ENCODE measurements around the gene ARHGEF17. TPM values are rescaled to one million over a fixed set of nuclear protein-coding genes. Genes with fewer than 3 reads are reported as not detected.

The ARHGEF17 gene
- polyA plus RNA-seq, 1 donor (not counting 4 experiments of a cell fraction or from before 2014, with no cell fraction given) = 5.1 TPM

DNA sequence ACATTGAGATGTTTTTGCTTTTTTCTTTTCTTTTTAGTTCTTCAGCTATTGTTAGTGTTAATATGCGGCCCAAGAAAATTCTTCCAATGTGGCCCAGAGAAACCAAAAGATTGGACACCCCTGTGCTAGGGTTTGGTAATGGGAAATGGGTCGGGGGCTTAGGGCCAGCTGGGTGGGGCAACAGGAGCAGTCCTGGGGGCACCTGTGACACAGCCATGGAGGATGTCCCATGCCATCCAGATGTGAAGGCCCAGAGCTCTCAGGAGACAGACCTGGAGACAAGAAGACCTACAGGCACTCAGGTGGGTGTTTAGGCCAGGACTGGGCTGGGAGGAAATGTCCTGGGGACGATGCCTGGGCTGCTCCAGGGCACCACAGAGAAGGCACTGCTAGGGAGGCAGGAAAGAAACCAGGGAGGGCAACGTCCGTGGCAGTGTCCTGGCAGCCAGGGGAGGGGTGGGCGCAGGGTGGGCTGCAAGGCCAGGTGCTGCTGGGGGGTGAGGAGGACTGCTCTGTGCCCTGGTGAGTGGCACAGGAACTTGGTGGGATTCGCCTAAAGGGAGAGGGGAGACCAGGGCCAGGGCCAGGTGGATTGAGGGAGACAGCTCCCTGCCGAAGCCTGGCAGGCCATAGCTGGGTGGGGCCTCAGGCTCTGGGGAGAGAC, 89.5 kb downstream of the ARHGEF17 start:
- Histone ChIP-seq H4K20me1 (ENCODE audit: control insufficient read depth, extremely low read depth, insufficient read depth, low read length) (no peaks in the 10 kb centered on the region), H3K9me3 (ENCODE audit: control insufficient read depth, low read depth, low read length) (no peaks in the 10 kb centered on the region), H3K9me1 (ENCODE audit: control insufficient read depth, extremely low read depth, insufficient read depth, low read length) (no peaks in the 10 kb centered on the region), H3K4me1 (ENCODE audit: control insufficient read depth, extremely low read depth, insufficient read depth, low read length) (peaks cover 5% of the 10 kb centered on the region), H3K4me3 (ENCODE audit: control insufficient read depth in 2 of 3, extremely low read depth in 1 of 3, insufficient read depth in 2 of 3, low read depth in 1 of 3, low read length in 3 of 3) (no peak overlapping the region), H3K4me2 (ENCODE audit: control insufficient read depth, extremely low read depth, insufficient read depth, low read depth, low read length) (no peak overlapping the region), H3K27ac (ENCODE audit: control insufficient read depth, insufficient read depth, low read length) (no peak overlapping the region), H2AFZ (ENCODE audit: control insufficient read depth, low read length) (no peak overlapping the region), H3K79me2 (ENCODE audit: control insufficient read depth, insufficient read depth, low read length) (no peaks in the 10 kb centered on the region), H3K27me3 (ENCODE audit: control insufficient read depth, extremely low read depth, insufficient read depth, low read length) (no peaks in the 10 kb centered on the region), H3K9ac (ENCODE audit: control insufficient read depth, extremely low read depth, insufficient read depth, low read length) (no peak overlapping the region), H3K36me3 (ENCODE audit: control insufficient read depth in 2 of 2, extremely low read depth in 1 of 2, insufficient read depth in 2 of 2, low read length in 2 of 2) (peaks cover 22 to 26% of the 10 kb centered on the region in 2 experiments)
- dilution Hi-C loops (cut with MboI; ENCODE audit: extremely low pct_ligation_motif_present, low sequenced_read_pairs) = no loop called here
- DNase-seq (ENCODE audit: low read depth, low spot score) = no peak
- TF ChIP-seq EZH2 (IDR thresholded peaks at IDR 0.05; ENCODE audit: low read length) = no peak
- TF ChIP-seq, protein P1, sequence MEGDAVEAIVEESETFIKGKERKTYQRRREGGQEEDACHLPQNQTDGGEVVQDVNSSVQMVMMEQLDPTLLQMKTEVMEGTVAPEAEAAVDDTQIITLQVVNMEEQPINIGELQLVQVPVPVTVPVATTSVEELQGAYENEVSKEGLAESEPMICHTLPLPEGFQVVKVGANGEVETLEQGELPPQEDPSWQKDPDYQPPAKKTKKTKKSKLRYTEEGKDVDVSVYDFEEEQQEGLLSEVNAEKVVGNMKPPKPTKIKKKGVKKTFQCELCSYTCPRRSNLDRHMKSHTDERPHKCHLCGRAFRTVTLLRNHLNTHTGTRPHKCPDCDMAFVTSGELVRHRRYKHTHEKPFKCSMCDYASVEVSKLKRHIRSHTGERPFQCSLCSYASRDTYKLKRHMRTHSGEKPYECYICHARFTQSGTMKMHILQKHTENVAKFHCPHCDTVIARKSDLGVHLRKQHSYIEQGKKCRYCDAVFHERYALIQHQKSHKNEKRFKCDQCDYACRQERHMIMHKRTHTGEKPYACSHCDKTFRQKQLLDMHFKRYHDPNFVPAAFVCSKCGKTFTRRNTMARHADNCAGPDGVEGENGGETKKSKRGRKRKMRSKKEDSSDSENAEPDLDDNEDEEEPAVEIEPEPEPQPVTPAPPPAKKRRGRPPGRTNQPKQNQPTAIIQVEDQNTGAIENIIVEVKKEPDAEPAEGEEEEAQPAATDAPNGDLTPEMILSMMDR (optimal IDR thresholded peaks at IDR 0.05 in 1 of 3, IDR thresholded peaks at IDR 0.05 in 1 of 3, conservative IDR thresholded peaks at IDR 0.05 in 1 of 3; ENCODE audit: extremely low read depth in 1 of 3, insufficient read depth in 2 of 3, low read length in 3 of 3) = no peak
- FAIRE-seq = no peak

DNA sequence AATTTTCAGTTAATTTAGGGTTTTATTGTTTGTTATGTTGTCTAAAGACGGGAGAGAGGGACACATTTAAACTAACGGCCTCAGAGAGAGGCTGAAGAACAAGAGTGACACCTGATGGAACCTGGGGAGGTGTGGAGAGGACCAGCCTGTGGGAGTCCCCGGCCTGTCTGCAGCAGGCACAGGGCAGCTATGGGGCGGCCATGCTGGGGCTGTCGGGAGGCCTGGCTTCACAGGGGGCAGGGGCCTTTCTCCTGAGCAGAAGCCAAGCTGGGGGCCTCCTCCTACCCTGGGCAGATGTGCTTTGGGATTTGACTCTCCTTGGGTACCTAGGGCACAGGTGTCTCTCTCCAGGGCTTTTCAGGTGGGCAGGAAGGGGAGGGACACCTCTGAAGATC, 90.1 kb downstream of the ARHGEF17 start:
- H3K9ac ChIP-seq (ENCODE audit: control insufficient read depth, extremely low read depth, insufficient read depth, low read length) = no peak overlapping the region
- no peak for FAIRE-seq

More for the DNA sequence above, 90.1 kb downstream of the ARHGEF17 start:
- Histone ChIP-seq H3K36me3 (ENCODE audit: control insufficient read depth in 2 of 2, extremely low read depth in 1 of 2, insufficient read depth in 2 of 2, low read length in 2 of 2) (peaks cover 22% of the 10 kb centered on the region in 2 experiments), H4K20me1 (ENCODE audit: control insufficient read depth, extremely low read depth, insufficient read depth, low read length) (no peaks in the 10 kb centered on the region), H3K9me1 (ENCODE audit: control insufficient read depth, extremely low read depth, insufficient read depth, low read length) (no peaks in the 10 kb centered on the region), H3K27me3 (ENCODE audit: control insufficient read depth, extremely low read depth, insufficient read depth, low read length) (no peaks in the 10 kb centered on the region), H3K4me3 (ENCODE audit: control insufficient read depth in 2 of 3, extremely low read depth in 1 of 3, insufficient read depth in 2 of 3, low read depth in 1 of 3, low read length in 3 of 3) (no peak overlapping the region), H3K4me2 (ENCODE audit: control insufficient read depth, extremely low read depth, insufficient read depth, low read depth, low read length) (no peak overlapping the region), H3K9me3 (ENCODE audit: control insufficient read depth, low read depth, low read length) (no peaks in the 10 kb centered on the region), H3K4me1 (ENCODE audit: control insufficient read depth, extremely low read depth, insufficient read depth, low read length) (peaks cover 2% of the 10 kb centered on the region), H3K79me2 (ENCODE audit: control insufficient read depth, insufficient read depth, low read length) (no peaks in the 10 kb centered on the region), H3K27ac (ENCODE audit: control insufficient read depth, insufficient read depth, low read length) (no peak overlapping the region), H2AFZ (ENCODE audit: control insufficient read depth, low read length) (no peak overlapping the region)
- no peak for TF ChIP-seq EZH2 (IDR thresholded peaks at IDR 0.05; ENCODE audit: low read length)
- TF ChIP-seq, protein P1 (optimal IDR thresholded peaks at IDR 0.05 in 1 of 3, IDR thresholded peaks at IDR 0.05 in 1 of 3, conservative IDR thresholded peaks at IDR 0.05 in 1 of 3; ENCODE audit: extremely low read depth in 1 of 3, insufficient read depth in 2 of 3, low read length in 3 of 3) = no peak
- dilution Hi-C loops (cut with MboI; ENCODE audit: extremely low pct_ligation_motif_present, low sequenced_read_pairs) = no loop called here
- DNase-seq (ENCODE audit: low read depth, low spot score) = no peak

All from keratinocyte (primary cell).